ENCODE measurements around the gene FAM131A. TPM values are rescaled to one million over a fixed set of nuclear protein-coding genes. Genes with fewer than 3 reads are reported as not detected.

FAM131A gene
- total RNA-seq, 6 experiments from 2014 or later: 2.4 to 6.5 (median 3.1) TPM

DNA sequence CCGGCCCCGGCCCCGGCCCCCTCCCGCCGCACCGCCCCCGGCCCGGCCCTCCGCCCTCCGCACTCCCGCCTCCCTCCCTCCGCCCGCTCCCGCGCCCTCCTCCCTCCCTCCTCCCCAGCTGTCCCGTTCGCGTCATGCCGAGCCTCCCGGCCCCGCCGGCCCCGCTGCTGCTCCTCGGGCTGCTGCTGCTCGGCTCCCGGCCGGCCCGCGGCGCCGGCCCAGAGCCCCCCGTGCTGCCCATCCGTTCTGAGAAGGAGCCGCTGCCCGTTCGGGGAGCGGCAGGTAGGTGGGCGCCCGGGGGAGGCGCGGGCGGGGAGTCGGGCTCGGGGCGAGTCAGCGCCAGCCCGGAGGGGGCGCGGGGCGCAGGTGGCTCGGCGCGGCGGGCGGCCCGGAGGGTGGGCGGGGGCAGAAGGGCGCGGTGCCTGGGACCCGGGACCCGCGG, 42.8 kb downstream of the FAM131A start:
- Histone ChIP-seq H3K4me3 (peak overlapping the region; percentile 44 to 70 (median 54)), H3K27ac (peak overlapping the region in 1 of 3 donors; percentile 96), H3K4me1 (peaks cover 0 to 16% (median 0%) of the 10 kb centered on the region in 4 donors), H3K36me3 (peaks cover 0 to 18% (median 6%) of the 10 kb centered on the region in 4 donors), H3K27me3 (no peaks in the 10 kb centered on the region), H3K9me3 (no peaks in the 10 kb centered on the region)
- peak; percentile 83 to 89 (median 87) for DNase-seq
- peak; percentile 43 to 44 (median 44) for ATAC-seq
- intact Hi-C loops (cut with DNase I): no loop called here
- TF ChIP-seq POLR2A (IDR thresholded peaks at IDR 0.05): no peak
- 0% methylated on average over 5 of the region's 62 CpGs for WGBS (ENCODE audit: insufficient coverage, low coverage, low lambda C conversion rate, missing lambda C conversion rate)

DNA sequence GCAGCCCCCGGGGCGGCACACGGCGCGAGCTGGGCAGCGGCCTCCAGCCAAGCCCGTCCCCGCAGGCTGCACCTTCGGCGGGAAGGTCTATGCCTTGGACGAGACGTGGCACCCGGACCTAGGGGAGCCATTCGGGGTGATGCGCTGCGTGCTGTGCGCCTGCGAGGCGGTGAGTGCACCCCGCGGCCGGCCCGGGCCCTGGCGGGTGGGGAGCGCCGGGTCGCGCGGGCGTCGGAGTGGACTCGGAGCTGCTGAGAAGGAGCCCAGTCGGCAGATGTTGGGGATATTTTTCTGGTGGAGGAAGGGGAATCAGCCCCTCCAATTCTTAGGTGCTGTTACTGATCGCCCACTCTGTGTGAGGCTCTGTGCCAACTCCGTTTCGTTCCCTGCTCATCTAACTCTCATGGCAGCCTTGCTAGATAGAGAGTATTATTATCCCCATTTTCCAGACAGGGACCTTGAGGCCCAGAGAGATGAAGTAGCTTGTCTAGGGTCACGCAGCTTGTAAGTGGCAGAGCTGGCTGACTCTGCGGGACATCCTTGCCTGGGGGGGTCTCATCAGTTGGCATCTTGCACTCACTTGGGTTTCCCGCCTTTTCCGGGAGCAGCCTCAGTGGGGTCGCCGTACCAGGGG, 43.3 kb downstream of the FAM131A start:
- WGBS (ENCODE audit: insufficient coverage, low coverage, low lambda C conversion rate, missing lambda C conversion rate): 28% methylated on average over 3 of the region's 42 CpGs
- ATAC-seq (no peak), DNase-seq (peak in 1 of 3 donors; percentile 61)
- Histone ChIP-seq H3K27me3 (no peaks in the 10 kb centered on the region), H3K4me1 (peaks cover 0 to 16% (median 0%) of the 10 kb centered on the region in 4 donors), H3K4me3 (peak overlapping the region; percentile 44 to 70 (median 54)), H3K27ac (peak overlapping the region in 1 of 3 donors; percentile 66), H3K9me3 (no peaks in the 10 kb centered on the region), H3K36me3 (peaks cover 0 to 14% (median 4%) of the 10 kb centered on the region in 4 donors)
- TF ChIP-seq, protein P1, sequence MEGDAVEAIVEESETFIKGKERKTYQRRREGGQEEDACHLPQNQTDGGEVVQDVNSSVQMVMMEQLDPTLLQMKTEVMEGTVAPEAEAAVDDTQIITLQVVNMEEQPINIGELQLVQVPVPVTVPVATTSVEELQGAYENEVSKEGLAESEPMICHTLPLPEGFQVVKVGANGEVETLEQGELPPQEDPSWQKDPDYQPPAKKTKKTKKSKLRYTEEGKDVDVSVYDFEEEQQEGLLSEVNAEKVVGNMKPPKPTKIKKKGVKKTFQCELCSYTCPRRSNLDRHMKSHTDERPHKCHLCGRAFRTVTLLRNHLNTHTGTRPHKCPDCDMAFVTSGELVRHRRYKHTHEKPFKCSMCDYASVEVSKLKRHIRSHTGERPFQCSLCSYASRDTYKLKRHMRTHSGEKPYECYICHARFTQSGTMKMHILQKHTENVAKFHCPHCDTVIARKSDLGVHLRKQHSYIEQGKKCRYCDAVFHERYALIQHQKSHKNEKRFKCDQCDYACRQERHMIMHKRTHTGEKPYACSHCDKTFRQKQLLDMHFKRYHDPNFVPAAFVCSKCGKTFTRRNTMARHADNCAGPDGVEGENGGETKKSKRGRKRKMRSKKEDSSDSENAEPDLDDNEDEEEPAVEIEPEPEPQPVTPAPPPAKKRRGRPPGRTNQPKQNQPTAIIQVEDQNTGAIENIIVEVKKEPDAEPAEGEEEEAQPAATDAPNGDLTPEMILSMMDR (IDR thresholded peaks at IDR 0.05): no peak
- no peak for TF ChIP-seq POLR2A (IDR thresholded peaks at IDR 0.05)
- intact Hi-C loops (cut with DNase I): no loop called here

DNA sequence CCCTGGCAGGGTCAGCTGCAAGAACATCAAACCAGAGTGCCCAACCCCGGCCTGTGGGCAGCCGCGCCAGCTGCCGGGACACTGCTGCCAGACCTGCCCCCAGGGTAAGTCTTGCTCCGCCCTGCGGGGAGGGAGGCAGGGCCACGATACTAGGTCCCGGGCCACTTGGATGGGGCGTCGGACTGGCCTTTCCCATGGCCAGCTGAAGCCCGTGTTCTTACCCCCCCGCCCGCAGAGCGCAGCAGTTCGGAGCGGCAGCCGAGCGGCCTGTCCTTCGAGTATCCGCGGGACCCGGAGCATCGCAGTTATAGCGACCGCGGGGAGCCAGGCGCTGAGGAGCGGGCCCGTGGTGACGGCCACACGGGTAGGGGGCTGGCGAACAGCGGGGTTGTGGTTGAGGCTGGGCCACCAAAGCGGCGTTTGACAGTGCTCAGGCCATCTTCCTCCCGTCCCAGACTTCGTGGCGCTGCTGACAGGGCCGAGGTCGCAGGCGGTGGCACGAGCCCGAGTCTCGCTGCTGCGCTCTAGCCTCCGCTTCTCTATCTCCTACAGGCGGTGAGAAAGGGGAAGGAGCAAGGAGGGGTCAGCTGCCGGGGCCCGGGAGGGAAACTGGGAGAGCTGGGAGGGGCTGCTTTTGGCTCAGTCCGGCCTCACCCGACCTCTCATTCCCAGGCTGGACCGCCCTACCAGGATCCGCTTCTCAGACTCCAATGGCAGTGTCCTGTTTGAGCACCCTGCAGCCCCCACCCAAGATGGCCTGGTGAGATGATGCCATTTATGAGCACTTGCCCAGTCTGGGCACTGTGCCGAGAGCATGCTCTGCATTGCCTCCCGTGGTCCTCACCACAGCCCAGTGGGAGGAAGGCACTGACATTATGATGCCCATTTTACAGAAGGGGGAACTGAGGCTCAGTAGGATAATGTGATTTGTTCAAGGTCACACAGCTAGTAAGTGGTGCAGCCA, 44.1 kb downstream of the FAM131A start:
- TF ChIP-seq POLR2A (IDR thresholded peaks at IDR 0.05): no peak
- TF ChIP-seq, protein P1 (IDR thresholded peaks at IDR 0.05): no peak
- H3K36me3 ChIP-seq: peaks cover 0 to 15% (median 3%) of the 10 kb centered on the region in 4 donors
- ATAC-seq (peak in 2 of 4 donors; percentile 0 to 14), DNase-seq (peak in 2 of 3 donors; percentile 54 to 64)
- peak overlapping the region; percentile 44 to 70 (median 54) for H3K4me3 ChIP-seq
- 51% methylated on average over 9 of the region's 55 CpGs for WGBS (ENCODE audit: insufficient coverage, low coverage, low lambda C conversion rate, missing lambda C conversion rate)
- H3K27ac ChIP-seq: peak overlapping the region in 1 of 3 donors; percentile 66
- no peaks in the 10 kb centered on the region for H3K9me3 ChIP-seq
- intact Hi-C loops (cut with DNase I): no loop called here
- peaks cover 0 to 15% (median 0%) of the 10 kb centered on the region in 4 donors for H3K4me1 ChIP-seq
- no peaks in the 10 kb centered on the region for H3K27me3 ChIP-seq

DNA sequence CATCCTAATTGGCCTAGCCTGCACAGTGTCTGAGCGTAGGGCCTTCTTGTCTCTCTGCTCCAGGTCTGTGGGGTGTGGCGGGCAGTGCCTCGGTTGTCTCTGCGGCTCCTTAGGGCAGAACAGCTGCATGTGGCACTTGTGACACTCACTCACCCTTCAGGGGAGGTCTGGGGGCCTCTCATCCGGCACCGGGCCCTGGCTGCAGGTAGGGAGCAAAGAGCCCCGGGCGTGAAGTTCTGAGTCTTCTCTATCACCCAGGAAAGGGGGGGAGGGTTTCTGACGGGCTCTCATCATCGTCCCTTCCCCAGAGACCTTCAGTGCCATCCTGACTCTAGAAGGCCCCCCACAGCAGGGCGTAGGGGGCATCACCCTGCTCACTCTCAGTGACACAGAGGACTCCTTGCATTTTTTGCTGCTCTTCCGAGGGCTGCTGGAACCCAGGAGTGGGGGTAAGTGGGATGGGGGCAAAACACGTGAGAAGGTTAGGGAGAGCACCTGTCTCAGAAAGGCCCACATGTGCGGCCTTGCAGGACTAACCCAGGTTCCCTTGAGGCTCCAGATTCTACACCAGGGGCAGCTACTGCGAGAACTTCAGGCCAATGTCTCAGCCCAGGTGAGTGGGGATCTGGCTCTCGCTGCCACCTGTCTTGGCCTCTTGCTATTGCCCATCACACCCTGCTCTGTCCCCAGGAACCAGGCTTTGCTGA, 45.1 kb downstream of the FAM131A start:
- peaks cover 0 to 8% (median 0%) of the 10 kb centered on the region in 4 donors for H3K4me1 ChIP-seq
- H3K4me3 ChIP-seq: no peak overlapping the region
- WGBS (ENCODE audit: insufficient coverage, low coverage, low lambda C conversion rate, missing lambda C conversion rate): 98% methylated on average over 5 of the region's 16 CpGs
- no peaks in the 10 kb centered on the region for H3K27me3 ChIP-seq
- no peaks in the 10 kb centered on the region for H3K9me3 ChIP-seq
- DNase-seq (no peak), ATAC-seq (no peak)
- no peak overlapping the region for H3K27ac ChIP-seq
- peaks cover 0 to 21% (median 3%) of the 10 kb centered on the region in 4 donors for H3K36me3 ChIP-seq
- TF ChIP-seq, protein P1 (IDR thresholded peaks at IDR 0.05): no peak
- TF ChIP-seq POLR2A (IDR thresholded peaks at IDR 0.05): no peak
- intact Hi-C loops (cut with DNase I): no loop called here

All from right lobe of liver (tissue), 6 donors.